HG03025 (cell line): ENCODE results near the gene CDK2AP2.
A peak's percentile ranks its signal among the peaks of the same experiment; 100 is the strongest.
"Not testable (repeated sequence)": the region's sequence is repeated elsewhere in the genome, so short reads cannot be mapped to it uniquely, and the experiment has no call there.

ENCODE experiments used
- ATAC-seq: cut with Tn5 transposase; IDR thresholded peaks from one replicate; pipeline ENCODE4 v1.9.1; 2021; ENCODE audit warnings: mild to moderate bottlenecking, moderate library complexity; ENCODE audit not compliant: unreplicated experiment, low FRiP score

The CDK2AP2 gene

GRCh38 chr11:67491276-67492068, 16.5 kb downstream of the CDK2AP2 start:
- ATAC-seq = no peak

GRCh38 chr11:67490727-67491065, 17.3 kb downstream of the CDK2AP2 start:
- no peak for ATAC-seq

DNA sequence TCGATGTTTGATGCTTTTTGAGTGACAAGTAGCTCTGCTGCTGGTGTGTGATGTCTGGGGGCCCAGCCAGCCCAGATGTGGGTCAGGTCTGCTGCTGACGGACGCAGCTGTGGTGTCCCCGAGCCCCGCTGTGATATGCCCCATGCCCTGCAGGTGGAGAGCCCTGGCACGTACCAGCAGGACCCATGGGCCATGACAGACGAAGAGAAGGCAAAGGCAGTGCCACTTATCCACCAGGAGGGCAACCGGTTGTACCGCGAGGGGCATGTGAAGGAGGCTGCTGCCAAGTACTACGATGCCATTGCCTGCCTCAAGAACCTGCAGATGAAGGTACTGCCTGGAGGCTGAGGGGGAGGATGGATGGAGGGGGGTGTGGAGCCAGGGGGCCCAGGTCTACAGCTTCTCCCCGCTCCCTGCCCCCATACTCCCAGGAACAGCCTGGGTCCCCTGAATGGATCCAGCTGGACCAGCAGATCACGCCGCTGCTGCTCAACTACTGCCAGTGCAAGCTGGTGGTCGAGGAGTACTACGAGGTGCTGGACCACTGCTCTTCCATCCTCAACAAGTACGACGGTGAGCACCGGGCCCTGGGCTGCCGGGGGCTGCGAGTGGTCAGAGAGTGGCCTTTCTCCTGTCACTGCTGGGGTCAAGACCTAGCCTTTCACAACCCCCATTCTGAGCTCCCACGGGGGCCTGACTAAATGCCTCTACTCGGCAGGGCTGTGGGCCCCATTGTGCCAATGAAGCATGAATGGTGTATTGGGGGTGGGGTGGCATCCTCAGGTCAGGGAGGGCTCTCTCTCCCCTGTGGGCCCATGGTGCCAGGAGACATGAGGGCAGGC, 17.9 kb downstream of the CDK2AP2 start:
- ATAC-seq = no peak

DNA sequence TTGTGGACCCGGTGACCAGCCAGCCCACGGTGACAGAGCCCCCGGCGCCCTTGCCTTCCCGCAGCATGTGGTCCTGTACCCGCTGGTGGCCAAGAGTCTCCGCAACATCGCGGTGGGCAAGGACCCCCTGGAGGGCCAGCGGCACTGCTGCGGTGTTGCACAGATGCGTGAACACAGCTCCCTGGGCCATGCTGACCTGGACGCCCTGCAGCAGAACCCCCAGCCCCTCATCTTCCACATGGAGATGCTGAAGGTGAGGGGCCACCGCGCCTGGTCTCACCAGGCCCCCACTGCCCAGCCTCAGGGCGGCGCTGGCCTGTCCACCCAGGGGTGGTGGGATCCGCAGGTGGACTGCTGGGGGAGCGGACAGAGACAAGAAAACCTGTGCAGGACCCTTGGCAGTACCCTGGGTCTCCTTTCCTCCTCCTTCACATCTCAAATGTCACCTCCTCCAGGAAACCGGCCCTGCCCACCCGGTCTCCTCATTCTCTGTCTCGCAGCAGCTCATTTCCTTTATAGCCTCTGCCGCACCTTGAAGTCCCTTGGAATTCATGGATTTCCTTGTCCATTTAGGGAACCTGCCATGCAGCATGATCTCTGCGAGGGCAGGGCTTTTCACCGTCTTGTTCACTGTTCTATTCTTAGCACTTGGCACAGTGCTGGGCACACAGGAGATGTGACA, 18.6 kb downstream of the CDK2AP2 start:
- no peak for ATAC-seq

DNA sequence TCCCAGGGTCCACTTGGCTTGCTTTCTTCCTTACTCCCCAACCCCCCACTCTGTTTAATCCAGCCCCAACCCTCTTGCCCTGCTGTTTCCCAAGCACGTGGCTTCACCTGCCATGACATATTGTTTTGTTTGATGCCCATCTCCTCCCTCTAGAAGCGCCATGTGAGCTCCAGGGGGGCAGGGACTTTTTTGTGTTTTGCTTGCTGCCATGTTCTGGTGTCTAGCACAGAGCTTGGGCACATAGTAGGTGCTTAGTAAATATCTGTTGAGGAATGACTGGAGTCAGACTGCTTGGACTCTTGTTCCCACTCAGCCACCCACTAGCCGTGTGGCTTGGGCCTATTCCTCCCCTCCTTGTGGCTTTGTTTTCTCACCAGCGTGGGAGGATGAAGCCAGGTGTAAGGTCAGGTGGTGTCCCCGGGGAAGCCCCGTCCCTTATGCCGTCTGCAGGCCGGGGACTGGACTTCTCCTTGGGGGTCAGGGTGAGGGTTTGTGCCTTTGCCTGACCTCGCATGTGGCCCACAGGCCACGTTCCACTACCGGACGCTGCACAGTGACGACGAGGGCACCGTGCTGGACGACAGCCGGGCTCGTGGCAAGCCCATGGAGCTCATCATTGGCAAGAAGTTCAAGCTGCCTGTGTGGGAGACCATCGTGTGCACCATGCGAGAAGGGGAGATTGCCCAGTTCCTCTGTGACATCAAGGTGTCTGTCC, 21.3 kb downstream of the CDK2AP2 start:
- no peak for ATAC-seq

- ATAC-seq = not testable (repeated sequence)
These were observed 22.0 kb downstream of the CDK2AP2 start for GRCh38 chr11:67485873-67486361.

GRCh38 chr11:67484847-67485311, 23.1 kb downstream of the CDK2AP2 start:
- ATAC-seq = no peak

- ATAC-seq = no peak
These were observed 23.9 kb downstream of the CDK2AP2 start for GRCh38 chr11:67483831-67484665.

- peak; percentile 67 for ATAC-seq
These were observed 24.8 kb downstream of the CDK2AP2 start, which contains the start of gene AIP for GRCh38 chr11:67482827-67483798. Gene AIP, plus strand, starts transcription at chr11:67483026. Its CDS starts 133 bp downstream, at chr11:67483159.

DNA sequence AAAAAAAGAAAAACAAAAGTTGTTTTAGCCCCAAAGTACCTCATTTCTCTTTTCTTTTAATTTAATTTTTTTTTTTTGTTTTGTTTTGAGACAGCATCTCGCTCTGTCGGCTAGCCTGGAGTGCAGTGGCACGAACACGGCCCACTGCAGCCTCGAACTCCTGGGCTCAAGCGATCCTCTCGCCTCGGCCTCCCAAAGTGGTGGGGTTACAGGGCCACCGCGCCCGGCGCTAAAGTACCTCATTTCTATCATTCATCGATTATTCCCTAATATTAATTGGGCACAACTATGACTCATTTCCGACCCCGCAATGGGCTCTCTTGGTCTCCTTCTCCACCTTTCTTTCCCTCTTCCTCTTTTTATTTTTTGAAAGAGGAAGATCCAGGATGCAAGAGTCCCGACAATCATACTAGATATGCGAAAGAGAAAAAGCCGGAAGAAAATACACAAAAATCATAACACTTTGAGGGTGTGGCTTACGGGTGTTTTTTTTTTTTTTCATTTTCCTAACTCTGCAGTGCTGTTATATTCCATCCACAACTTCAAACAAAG, 25.6 kb downstream of the CDK2AP2 start:
- no peak for ATAC-seq

DNA sequence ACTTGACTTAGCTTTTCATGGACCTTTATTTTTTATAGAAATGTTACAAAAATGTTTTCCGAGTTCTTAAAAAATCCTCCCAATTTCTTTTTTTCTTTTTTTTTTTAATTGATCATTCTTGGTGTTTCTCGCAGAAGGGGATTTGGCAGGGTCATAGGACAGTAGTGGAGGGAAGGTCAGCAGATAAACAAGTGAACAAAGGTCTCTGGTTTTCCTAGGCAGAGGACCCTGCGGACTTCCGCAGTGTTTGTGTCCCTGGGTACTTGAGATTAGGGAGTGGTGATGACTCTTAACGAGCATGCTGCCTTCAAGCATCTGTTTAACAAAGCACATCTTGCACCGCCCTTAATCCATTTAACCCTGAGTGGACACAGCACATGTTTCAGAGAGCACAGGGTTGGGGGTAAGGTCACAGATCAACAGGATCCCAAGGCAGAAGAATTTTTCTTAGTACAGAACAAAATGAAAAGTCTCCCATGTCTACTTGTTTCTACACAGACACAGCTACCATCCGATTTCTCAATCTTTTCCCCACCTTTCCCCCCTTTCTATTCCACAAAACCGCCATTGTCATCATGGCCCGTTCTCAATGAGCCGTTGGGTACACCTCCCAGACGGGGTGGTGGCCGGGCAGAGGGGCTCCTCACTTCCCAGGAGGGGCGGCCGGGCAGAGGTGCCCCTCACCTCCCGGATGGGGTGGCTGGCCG, 30.5 kb downstream of the CDK2AP2 start:
- not testable (repeated sequence) for ATAC-seq

- not testable (repeated sequence) for ATAC-seq
These were observed 31.3 kb downstream of the CDK2AP2 start for GRCh38 chr11:67476692-67477091.

DNA sequence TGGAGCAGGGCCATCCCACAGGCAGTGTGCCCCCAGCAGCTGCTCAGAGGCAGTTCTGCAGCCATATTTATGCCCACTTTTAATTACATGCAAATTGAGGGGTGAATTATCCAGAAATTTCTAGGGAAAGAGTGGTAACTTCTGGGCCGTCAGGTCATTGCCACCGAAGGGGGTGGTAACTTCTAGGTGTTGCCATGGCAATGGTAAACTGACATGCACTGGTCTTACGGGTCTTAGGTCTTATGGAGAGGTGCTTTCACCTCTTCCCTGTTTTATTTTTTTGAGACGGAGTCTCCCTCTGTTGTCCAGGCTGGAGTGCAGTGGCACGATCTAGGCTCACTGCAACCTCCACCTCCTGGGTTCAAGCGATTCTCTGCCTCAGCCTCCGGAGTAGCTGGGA, 35.1 kb downstream of the CDK2AP2 start:
- no peak for ATAC-seq

- ATAC-seq = no peak
These were observed 37.5 kb downstream of the CDK2AP2 start for GRCh38 chr11:67470337-67471002.

DNA sequence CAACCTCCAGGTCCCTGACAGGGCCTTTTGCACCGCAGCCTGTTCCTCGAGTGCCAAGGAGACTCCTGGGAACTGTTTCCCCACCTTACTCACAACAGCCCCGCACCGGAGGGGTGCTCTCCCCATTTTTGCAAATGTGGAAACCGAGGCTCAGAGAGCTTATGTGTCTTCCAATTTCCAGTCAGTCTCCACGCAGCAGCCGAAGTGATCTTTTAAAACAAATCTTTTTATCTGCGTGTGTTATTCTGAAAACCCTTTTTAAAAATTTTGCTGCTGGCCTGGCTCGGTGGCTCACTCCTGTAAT, 38.5 kb downstream of the CDK2AP2 start:
- ATAC-seq = no peak

DNA sequence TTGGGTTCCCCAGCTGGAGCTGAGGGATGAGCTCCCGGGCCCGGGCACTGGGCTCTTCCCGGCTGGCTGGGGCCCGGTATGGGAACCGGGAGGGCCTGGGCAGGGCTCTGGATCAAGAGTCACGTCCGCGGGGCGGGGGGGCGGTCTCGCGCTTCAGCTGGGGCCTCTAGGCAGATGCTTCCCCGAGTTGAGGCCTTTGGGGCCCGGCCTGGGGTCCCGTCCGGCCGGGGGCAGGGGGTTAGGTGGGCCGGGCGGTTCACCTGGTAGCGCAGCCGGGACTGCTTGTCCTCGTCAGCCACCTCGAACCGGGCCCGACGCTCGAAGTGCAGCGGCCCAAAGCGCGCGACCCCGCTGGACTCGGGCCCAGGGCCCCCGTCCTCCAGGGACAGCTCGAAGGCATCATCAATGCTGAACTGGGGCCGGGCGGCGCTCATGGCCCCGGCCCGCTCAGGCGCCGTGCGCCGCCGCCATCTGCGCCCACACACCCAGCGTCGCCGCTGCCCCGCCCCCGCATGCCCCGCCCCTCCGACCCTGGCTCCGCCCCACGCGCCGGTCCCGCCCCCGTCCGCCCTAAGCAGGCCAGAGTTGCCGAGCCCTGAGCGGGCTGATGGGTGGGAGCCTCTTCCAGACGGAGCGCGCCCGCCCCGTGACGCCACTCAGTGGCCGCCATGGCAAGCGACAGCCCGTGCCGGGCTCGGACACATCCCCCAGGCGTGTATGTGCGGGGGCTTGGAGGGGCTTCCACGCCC, 39.0 kb downstream of the CDK2AP2 start, which contains the start of gene TMEM134:
Gene TMEM134 (minus strand): TSS at position 493 of the 749 bp plus-strand sequence. CDS start 59 bp downstream, at position 434.
- ATAC-seq = peak; percentile 46
